Right atrium auricular region (tissue), 2 donors: ENCODE measurements around the gene TCF7L2. TPM values are rescaled to one million over a fixed set of nuclear protein-coding genes. Genes with fewer than 3 reads are reported as not detected.

Source experiments
- DNase-seq: peaks from one replicate; pipeline ENCODE4 v3.0.0-alpha.2; 2019; ENCODE audit warnings: low spot score
- H3K27ac ChIP-seq, 2 donors: fragments of 200-600 bp; sonication (generic); 1 replicate in 1 of 2; 2 replicates in 1 of 2; pipeline ENCODE4 v1.5.1; 2016 to 2019
- H3K27me3 ChIP-seq, 2 donors: fragments of 200-600 bp; sonication (generic); one replicate each; pipeline versions ENCODE4 v1.5.1 to v1.6.0; 2017 to 2019
- H3K36me3 ChIP-seq: fragments of 200-600 bp; sonication (generic); one replicate; pipeline ENCODE4 v1.5.1; 2016
- H3K4me1 ChIP-seq, 2 donors: fragments of 200-600 bp; sonication (generic); one replicate each; pipeline versions ENCODE4 v1.5.1 to v1.6.0; 2017 to 2019
- H3K4me3 ChIP-seq, 2 donors: fragments of 200-600 bp; sonication (generic); 1 replicate in 1 of 2; 2 replicates in 1 of 2; pipeline ENCODE4 v1.5.1; 2017 to 2019; ENCODE audit warnings: mild to moderate bottlenecking in 1 of 2, moderate library complexity in 1 of 2
- H3K9me3 ChIP-seq, 2 donors: fragments of 200-600 bp; sonication (generic); one replicate each; pipeline ENCODE4 v1.5.1; 2019
- CTCF ChIP-seq, 2 donors: fragments of 200-600 bp; sonication (generic); IDR thresholded peaks; one replicate each; pipeline ENCODE4 v1.5.1; 2019; ENCODE audit warnings: antibody characterized with exemption in 2 of 2
- total RNA-seq, 2 donors: library from RNA; depleted of rRNA; stranded (reverse); fragments of >200 nt; gene quantifications; one replicate each; pipeline ENCODE4 v1.1.0, GENCODE V29; 2016

The TCF7L2 gene
- total RNA-seq, 2 donors from 2014 or later = 8.5 to 11.3 TPM

GRCh38 chr10:113021268-113022040 is 71.4 kb downstream of the TCF7L2 start:
- H3K27me3 ChIP-seq = no peaks in the 10 kb centered on the region
- TF ChIP-seq CTCF (IDR thresholded peaks at IDR 0.05) = no peak
- DNase-seq = no peak
- no peaks in the 10 kb centered on the region for H3K9me3 ChIP-seq
- H3K4me3 ChIP-seq = no peak overlapping the region
- H3K4me1 ChIP-seq = peaks cover 3 to 60% of the 10 kb centered on the region in 2 donors
- no peaks in the 10 kb centered on the region for H3K36me3 ChIP-seq
- peak overlapping the region; percentile 15 to 19 for H3K27ac ChIP-seq

- Histone ChIP-seq H3K4me3 (no peak overlapping the region), H3K27ac (peak overlapping the region in 1 of 2 donors; percentile 19), H3K36me3 (no peaks in the 10 kb centered on the region), H3K27me3 (no peaks in the 10 kb centered on the region), H3K9me3 (no peaks in the 10 kb centered on the region), H3K4me1 (peaks cover 3 to 60% of the 10 kb centered on the region in 2 donors)
- DNase-seq = no peak
- no peak for TF ChIP-seq CTCF (IDR thresholded peaks at IDR 0.05)
Measured at GRCh38 chr10:113022265-113022664, 72.2 kb downstream of the TCF7L2 start.

- no peak for TF ChIP-seq CTCF (IDR thresholded peaks at IDR 0.05)
Measured at GRCh38 chr10:113023017-113023416, 73.0 kb downstream of the TCF7L2 start.

DNA sequence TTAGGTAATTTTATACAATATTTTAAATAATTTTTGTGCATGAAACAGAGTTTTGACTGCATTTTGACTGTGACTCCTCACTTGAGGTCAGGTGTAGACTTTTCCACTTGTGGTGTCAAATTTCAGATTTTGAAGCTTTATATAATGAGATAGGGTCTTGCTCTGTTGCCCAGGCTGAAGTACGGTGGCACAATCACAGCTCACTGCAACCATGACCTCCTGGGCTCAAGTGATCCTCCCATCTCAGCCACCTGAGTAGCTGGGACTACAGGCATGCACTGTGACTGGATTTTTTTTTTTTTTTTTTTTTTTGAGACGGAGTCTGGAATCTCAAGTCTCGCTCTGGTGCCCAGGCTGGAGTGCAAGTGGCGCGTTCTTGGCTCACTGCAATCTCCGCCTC is 74.9 kb downstream of the TCF7L2 start:
- no peak for DNase-seq
- H3K27me3 ChIP-seq = no peaks in the 10 kb centered on the region

More at GRCh38 chr10:113023017-113023416, 73.0 kb downstream of the TCF7L2 start:
- Histone ChIP-seq H3K4me1 (peaks cover under 1 to 61% of the 10 kb centered on the region in 2 donors), H3K36me3 (no peaks in the 10 kb centered on the region), H3K9me3 (no peaks in the 10 kb centered on the region), H3K4me3 (no peak overlapping the region), H3K27me3 (no peaks in the 10 kb centered on the region), H3K27ac (no peak overlapping the region)
- no peak for DNase-seq

GRCh38 chr10:113025487-113025886 is 75.4 kb downstream of the TCF7L2 start:
- no peaks in the 10 kb centered on the region for H3K36me3 ChIP-seq
- H3K4me1 ChIP-seq = peaks cover 0 to 49% of the 10 kb centered on the region in 2 donors
- no peak overlapping the region for H3K27ac ChIP-seq
- no peak for DNase-seq
- no peak overlapping the region for H3K4me3 ChIP-seq
- no peak for TF ChIP-seq CTCF (IDR thresholded peaks at IDR 0.05)
- H3K9me3 ChIP-seq = no peaks in the 10 kb centered on the region
- H3K27me3 ChIP-seq = no peaks in the 10 kb centered on the region

More for the DNA sequence above, 74.9 kb downstream of the TCF7L2 start:
- no peak overlapping the region for H3K27ac ChIP-seq
- no peak for TF ChIP-seq CTCF (IDR thresholded peaks at IDR 0.05)
- peaks cover 0 to 55% of the 10 kb centered on the region in 2 donors for H3K4me1 ChIP-seq
- no peaks in the 10 kb centered on the region for H3K36me3 ChIP-seq
- H3K9me3 ChIP-seq = no peaks in the 10 kb centered on the region
- H3K4me3 ChIP-seq = no peak overlapping the region
